Limb (tissue), 2 donors: ENCODE results near the gene SNX24.

ENCODE experiments used
- DNase-seq, 2 donors: peaks; one replicate each; pipeline ENCODE4 v3.0.0-alpha.2; 2016; ENCODE audit errors: extremely low spot score in 2 of 2

Gene SNX24

GRCh38 chr5:123007182-123007581 lies 161.8 kb downstream of the SNX24 start:
- DNase-seq = no peak

DNA sequence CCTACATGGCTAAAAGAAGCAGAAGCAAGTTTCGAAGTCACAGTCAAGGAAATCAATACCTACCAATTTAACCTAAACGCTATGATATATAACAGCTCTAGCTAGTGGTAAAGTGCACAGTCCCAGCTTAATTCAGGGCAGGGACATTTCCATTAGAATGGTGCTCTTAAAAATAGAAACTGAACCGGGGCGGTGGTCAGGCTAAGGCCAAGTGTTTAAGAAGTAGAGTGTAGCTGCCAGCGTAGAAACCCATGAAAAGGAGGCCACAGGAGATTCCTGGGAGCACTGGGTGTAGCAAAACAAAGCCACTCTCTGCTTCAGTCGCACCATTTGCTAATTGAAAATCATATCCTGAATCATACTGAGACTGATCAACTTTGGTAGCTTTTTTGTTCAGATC lies 162.3 kb downstream of the SNX24 start:
- no peak for DNase-seq

DNA sequence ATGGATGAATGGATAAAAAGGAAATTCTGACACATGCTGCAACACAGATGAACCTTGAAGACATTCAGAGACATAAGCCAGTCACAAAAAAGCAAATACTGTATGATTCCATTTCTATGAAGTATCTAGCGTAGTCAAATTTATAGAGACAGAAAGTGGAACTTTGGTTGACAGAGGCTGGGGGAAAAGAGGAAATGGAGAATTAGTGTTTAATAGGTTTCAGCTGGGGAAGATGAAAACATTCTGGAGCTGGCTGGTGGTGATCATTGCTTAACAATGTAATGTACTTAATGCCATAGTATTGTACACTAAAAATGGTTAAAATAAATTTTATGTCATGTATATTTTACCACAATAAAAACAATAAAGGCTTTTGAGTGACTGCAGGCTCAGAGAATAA lies 166.9 kb downstream of the SNX24 start:
- peak in 1 of 2 donors; percentile 25 for DNase-seq

DNA sequence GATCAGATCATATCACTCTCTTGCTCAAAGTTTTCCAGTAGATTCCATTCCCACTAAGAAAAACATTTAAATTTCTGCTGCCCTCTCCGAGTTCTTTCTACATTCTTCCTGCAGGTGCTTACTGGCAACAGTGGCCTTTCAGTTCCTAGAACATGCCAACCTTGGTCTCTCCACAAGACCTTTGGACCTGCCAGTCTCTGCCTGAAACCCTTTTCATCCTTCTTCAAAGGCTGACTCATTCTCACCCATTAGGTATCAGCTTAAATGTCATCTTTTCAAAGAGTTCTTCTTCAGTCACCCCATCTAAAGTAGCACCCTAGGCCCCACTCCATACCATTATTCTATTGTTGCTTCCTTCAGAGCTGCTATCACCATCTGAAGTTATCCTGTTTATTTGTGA lies 169.3 kb downstream of the SNX24 start:
- DNase-seq = no peak

DNA sequence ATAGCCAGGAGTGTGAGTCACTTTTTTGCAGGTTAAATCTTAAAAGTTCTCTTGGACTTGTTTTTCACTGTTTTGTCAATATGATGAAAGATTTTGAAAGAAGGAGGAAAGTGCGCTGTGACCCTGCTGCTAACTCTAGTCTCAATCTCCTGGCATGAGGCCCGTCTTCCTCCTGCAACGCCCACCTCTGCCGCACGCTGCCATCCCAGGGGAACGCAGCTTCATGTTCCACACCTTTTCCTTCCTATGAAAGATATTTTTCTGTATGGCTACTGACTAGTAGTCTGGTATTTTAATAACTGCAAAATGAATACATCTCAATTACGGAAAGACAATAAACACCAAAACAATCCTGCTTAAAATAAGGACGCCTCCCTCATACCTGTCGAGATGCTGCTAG lies 182.8 kb downstream of the SNX24 start:
- DNase-seq = no peak

- no peak for DNase-seq
These were observed 187.8 kb downstream of the SNX24 start for GRCh38 chr5:123033157-123033671.

DNA sequence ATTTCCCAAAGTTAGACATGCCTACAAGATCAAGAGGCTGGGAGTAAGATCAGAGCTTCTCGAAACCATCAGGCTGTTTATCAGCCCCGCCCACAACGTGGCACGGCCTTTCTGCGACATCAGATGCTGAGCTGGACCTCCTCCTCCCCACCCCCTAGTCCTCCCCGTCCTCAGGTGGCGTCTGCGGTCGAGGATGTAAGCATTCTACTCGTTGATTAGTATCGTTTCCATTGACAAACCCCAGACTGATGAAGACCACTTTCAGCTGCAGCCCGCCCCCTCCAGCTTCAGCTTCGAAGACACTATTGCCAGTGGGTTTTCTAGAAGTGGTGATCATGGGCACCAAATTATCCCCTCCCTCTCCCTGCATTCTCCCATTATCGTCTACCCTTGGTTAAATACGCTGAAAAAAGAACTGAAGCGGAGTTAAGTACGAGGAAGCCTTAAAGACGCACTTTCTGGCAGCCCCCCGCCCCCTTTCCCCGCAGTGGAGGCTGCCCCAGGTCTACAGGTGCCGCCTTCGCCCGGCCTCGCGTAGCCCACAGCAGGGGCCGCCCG lies 190.0 kb downstream of the SNX24 start:
- peak in 1 of 2 donors; percentile 50 for DNase-seq

GRCh38 chr5:123035918-123036390 lies 190.5 kb downstream of the SNX24 start:
- DNase-seq = peak; percentile 16 to 72

- DNase-seq = peak; percentile 67 to 87
These were observed 191.1 kb downstream of the SNX24 start, which contains the start of gene PPIC for GRCh38 chr5:123036391-123037103. PPIC (minus strand) TSS chr5:123036725; CDS start chr5:123036625, 100 bp downstream.

DNA sequence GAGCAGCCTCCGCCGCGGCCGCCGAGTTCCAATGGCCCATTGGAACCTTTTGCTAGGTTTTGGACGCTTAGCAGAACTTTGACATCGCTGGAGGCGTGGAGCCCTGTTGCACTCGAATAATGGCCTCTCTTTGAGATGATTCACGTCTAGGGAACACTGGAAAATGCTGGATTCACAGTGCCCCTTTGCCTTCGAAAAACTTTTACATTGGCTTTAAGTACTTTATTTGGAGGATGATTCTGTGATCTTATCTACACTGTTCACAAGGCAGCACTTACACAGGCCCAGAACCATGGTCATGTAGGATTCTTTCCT lies 191.6 kb downstream of the SNX24 start:
- no peak for DNase-seq

DNA sequence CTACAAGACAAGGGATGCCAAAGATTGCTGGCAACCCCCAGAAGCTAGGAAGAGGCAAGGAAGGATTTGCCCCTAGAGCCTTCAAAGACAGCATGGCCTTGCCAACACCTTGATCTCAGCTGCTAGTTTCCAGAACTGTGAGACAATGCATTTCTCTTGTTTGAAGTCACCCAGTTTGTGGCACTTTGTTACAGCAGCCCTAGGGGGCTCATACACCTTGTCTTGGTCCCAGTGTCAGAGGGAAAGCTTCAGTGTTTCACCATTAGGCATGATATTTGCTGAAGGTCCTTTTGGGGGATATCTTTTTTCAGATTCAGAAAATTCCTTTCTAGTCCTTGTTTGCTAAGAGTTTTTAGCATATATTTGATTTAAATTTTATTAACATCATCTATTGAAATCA lies 194.3 kb downstream of the SNX24 start:
- DNase-seq = no peak

DNA sequence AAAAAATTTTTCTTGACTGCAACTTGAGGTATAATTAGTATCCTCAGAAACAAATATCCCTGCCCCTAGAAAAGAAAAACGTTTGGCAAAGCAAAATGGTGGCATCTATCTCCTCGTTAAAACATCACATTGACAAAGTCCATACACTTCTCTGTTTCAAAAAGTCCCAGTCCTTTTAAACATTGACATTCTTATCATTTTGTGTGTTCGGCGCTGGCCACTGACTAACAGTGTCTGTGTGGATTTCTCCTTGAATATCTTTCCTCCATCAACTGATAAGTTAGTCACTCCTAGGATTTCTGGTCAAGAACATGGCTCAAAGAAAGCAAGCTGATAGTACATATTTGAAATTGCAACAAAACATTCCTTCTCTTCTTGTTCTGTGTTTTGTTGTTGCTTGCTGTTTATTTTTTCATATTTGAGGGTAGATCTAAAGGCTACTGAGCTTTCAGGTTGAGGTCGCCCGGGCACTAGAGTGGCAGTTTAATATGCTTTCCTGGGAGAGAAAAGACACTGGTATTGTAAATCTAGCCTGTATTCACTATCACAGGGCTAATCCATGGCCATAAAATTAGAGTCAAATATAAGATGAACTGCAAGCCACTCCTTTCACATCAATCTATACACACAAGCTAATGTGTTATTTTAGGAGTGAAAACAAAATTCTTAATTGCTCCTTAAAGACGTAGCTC lies 199.7 kb downstream of the SNX24 start:
- no peak for DNase-seq

DNA sequence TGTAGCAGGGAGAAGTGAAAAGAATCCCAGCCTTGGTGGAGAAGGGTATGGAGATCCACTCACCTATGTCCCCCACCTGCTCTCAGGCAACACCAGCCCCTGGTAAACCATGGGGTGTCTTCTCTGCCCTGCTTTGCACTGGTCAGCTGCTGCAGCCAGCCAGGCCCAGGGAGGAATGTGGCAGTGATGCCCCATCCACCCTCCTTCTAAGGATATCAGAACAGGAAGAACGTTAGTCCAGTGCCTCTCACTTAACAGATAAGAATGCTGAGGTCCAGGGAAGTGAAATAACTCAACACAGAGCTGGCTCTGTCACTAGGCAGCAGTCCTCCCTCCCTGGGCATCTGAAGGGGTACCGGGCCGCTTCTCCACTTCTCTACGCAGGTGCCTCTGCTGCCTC lies 200.8 kb downstream of the SNX24 start:
- no peak for DNase-seq

DNA sequence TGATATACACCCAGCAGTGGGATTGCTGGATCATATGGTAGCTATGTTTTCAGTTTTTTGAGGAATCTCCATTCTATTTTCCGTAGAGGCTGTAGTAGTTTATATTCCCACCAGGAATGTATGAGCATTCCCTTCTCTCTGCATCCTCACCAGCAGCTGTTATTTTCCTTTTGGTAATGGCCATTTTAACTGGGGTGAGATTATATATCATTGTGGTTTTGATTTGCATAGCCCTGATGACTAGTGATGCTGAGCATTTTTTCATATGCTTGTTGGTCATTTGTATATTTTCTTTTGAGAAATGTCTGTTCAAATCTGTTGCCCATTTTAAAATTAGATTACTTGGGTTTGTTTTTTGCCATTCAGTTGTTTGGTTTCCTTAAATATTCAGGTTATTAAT lies 202.3 kb downstream of the SNX24 start:
- DNase-seq = no peak

DNA sequence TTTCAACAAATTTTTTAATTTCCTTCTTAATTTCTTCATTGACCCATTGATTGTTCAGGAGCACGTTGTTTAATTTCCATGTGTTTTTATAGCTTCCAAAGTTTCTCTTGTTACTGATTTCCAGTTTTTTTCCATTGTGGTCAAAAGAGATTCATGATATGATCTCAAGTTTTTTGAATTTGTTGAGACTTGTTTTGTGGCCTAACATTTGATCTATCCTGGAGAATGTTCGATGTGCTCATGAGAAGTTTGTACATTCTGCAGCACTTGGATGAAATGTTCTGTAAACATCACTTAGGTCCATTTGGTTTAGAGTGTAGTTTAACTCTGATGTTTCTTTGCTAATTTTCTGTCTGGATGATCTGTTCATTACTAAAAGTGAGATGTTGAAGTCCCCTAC lies 205.8 kb downstream of the SNX24 start:
- no peak for DNase-seq
